GM21381 (cell line): ENCODE measurements around the gene ZNF497.
"Not testable (repeated sequence)": the region's sequence is repeated elsewhere in the genome, so short reads cannot be mapped to it uniquely, and the experiment has no call there.

Experiments
- ATAC-seq: cut with Tn5 transposase; IDR thresholded peaks from one replicate; pipeline ENCODE4 v1.9.1; 2021; ENCODE audit warnings: mild to moderate bottlenecking, moderate library complexity; ENCODE audit not compliant: unreplicated experiment

ZNF497 gene

GRCh38 chr19:58362272-58362994 is at the start of gene ZNF497:
Gene ZNF497 (minus strand): TSS chr19:58362751. CDS start chr19:58357635, 5,116 bp downstream.
- peak; percentile 84 for ATAC-seq

- no peak for ATAC-seq
Observed at GRCh38 chr19:58409010-58409790, 46.6 kb upstream of the ZNF497 start.

- peak; percentile 80 for ATAC-seq
Observed at GRCh38 chr19:58408152-58409009, 45.8 kb upstream of the ZNF497 start, which contains the start of gene ZNF584. Gene ZNF584 (plus strand): TSS chr19:58408649. CDS start chr19:58409148, 499 bp downstream.

- no peak for ATAC-seq
Observed at GRCh38 chr19:58407658-58408151, 45.2 kb upstream of the ZNF497 start.

GRCh38 chr19:58406818-58407657 is 44.5 kb upstream of the ZNF497 start:
- ATAC-seq, result no peak

GRCh38 chr19:58403920-58404478 is 41.4 kb upstream of the ZNF497 start:
- not testable (repeated sequence) for ATAC-seq

GRCh38 chr19:58401840-58402421 is 39.4 kb upstream of the ZNF497 start:
- no peak for ATAC-seq

- ATAC-seq, result peak; percentile 95
Observed at GRCh38 chr19:58400916-58401839, 38.6 kb upstream of the ZNF497 start.

- ATAC-seq, result no peak
Observed at GRCh38 chr19:58400316-58400915, 37.9 kb upstream of the ZNF497 start.

GRCh38 chr19:58399903-58400302 is 37.4 kb upstream of the ZNF497 start:
- ATAC-seq, result no peak

- no peak for ATAC-seq
Observed at GRCh38 chr19:58398545-58398944, 36.0 kb upstream of the ZNF497 start.

- ATAC-seq, result no peak
Observed at GRCh38 chr19:58398087-58398486, 35.5 kb upstream of the ZNF497 start.

GRCh38 chr19:58397533-58398037 is 35.0 kb upstream of the ZNF497 start:
- ATAC-seq, result no peak

- ATAC-seq, result no peak
Observed at GRCh38 chr19:58396691-58397532, 34.4 kb upstream of the ZNF497 start.

GRCh38 chr19:58395979-58396627 is 33.6 kb upstream of the ZNF497 start:
- ATAC-seq, result no peak
